Subcutaneous abdominal adipose tissue (tissue), 5 donors: Measurements from ENCODE around the gene PIGM.

Experiments
- H3K27ac ChIP-seq: one replicate; pipeline ENCODE4 v1.7.0; 2013; ENCODE audit warnings: low read depth, mild to moderate bottlenecking, inconsistent platforms, low read length, moderate library complexity
- H3K27me3 ChIP-seq, 5 donors: one replicate each; pipeline ENCODE4 v1.7.0; 2013; ENCODE audit warnings: low read length in 5 of 5, inconsistent platforms in 1 of 5; ENCODE audit not compliant: control insufficient read depth in 5 of 5, insufficient read depth in 4 of 5
- H3K36me3 ChIP-seq, 5 donors: one replicate each; pipeline ENCODE4 v1.7.0; 2013; ENCODE audit warnings: low read length in 5 of 5; ENCODE audit not compliant: control insufficient read depth in 5 of 5, insufficient read depth in 5 of 5
- H3K4me1 ChIP-seq, 5 donors: one replicate each; pipeline ENCODE4 v1.7.0; 2013; ENCODE audit warnings: low read length in 5 of 5, mild to moderate bottlenecking in 3 of 5, moderate library complexity in 1 of 5; ENCODE audit not compliant: control insufficient read depth in 5 of 5, insufficient read depth in 5 of 5
- H3K4me3 ChIP-seq, 5 donors: one replicate each; pipeline ENCODE4 v1.7.0; 2013; ENCODE audit warnings: low read length in 5 of 5, low read depth in 1 of 5
- H3K9ac ChIP-seq, 5 donors: one replicate each; pipeline ENCODE4 v1.7.0; 2013; ENCODE audit warnings: low read length in 5 of 5, mild to moderate bottlenecking in 4 of 5, moderate library complexity in 3 of 5
- H3K9me3 ChIP-seq, 5 donors: one replicate each; pipeline ENCODE4 v1.7.0; 2013; ENCODE audit warnings: low read length in 5 of 5; ENCODE audit not compliant: control insufficient read depth in 5 of 5
- donor health status: healthy.
- donor health status: healthy.
- donor health status: healthy.
- donor health status: healthy.
- donor health status: healthy.

The PIGM gene

DNA sequence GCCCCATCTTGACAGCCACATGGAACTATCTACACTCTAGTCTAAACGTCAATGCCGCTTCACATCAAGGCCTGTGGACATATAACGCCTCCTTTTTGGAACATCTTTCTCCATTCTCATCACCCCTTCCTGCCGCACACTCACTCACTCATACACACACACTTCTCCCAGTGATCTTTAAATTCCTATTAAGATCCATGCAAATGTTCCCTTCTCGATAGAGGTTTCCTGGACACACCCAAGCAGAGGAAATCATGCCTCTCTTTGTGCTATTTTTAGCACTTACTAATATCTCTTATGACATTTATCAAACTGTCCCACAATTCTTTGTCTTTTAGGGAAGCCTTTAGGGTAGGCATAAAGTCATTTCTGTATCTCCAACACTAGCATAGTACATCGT is 49.5 kb downstream of the PIGM start:
- no peak overlapping the region for H3K27ac ChIP-seq
- H3K9ac ChIP-seq, result no peak overlapping the region
- H3K9me3 ChIP-seq, result no peaks in the 10 kb centered on the region
- peaks cover 0 to 6% (median 4%) of the 10 kb centered on the region in 5 donors for H3K27me3 ChIP-seq
- H3K36me3 ChIP-seq, result no peaks in the 10 kb centered on the region
- H3K4me3 ChIP-seq, result no peak overlapping the region
- H3K4me1 ChIP-seq, result no peaks in the 10 kb centered on the region

- H3K27me3 ChIP-seq, result peaks cover 0 to 6% (median 4%) of the 10 kb centered on the region in 5 donors
- H3K9ac ChIP-seq, result no peak overlapping the region
- no peak overlapping the region for H3K4me3 ChIP-seq
- H3K36me3 ChIP-seq, result no peaks in the 10 kb centered on the region
- H3K4me1 ChIP-seq, result no peaks in the 10 kb centered on the region
- no peaks in the 10 kb centered on the region for H3K9me3 ChIP-seq
- no peak overlapping the region for H3K27ac ChIP-seq
Measured at GRCh38 chr1:159981351-159982055, 50.3 kb downstream of the PIGM start.

GRCh38 chr1:159980786-159981185 is 51.0 kb downstream of the PIGM start:
- Histone ChIP-seq H3K27ac (no peak overlapping the region), H3K4me3 (no peak overlapping the region), H3K27me3 (peaks cover 0 to 6% (median 4%) of the 10 kb centered on the region in 5 donors), H3K36me3 (no peaks in the 10 kb centered on the region), H3K4me1 (no peaks in the 10 kb centered on the region), H3K9me3 (no peaks in the 10 kb centered on the region), H3K9ac (no peak overlapping the region)

DNA sequence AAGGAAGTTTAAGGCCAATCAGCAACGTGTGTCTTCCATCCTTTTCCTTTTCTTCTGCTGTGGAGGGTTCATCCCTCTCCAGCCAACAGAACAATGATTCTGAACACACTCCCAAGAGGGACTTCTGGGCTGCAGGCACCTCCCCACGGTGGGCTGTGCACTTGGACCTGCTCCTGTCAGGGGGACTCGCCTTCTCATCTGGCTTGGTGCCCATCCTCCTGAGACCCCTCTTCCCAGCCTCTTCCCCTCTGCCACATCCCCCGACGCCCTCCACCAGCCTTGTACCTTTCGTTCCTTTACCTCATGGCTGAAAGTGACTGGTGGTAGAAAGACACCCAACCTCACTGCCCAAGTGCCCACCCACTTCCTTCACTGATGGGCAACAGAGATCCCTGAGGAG is 51.7 kb downstream of the PIGM start:
- Histone ChIP-seq H3K27ac (no peak overlapping the region), H3K27me3 (peaks cover 0 to 6% (median 4%) of the 10 kb centered on the region in 5 donors), H3K4me1 (no peaks in the 10 kb centered on the region), H3K36me3 (no peaks in the 10 kb centered on the region), H3K4me3 (no peak overlapping the region), H3K9me3 (no peaks in the 10 kb centered on the region), H3K9ac (no peak overlapping the region)

DNA sequence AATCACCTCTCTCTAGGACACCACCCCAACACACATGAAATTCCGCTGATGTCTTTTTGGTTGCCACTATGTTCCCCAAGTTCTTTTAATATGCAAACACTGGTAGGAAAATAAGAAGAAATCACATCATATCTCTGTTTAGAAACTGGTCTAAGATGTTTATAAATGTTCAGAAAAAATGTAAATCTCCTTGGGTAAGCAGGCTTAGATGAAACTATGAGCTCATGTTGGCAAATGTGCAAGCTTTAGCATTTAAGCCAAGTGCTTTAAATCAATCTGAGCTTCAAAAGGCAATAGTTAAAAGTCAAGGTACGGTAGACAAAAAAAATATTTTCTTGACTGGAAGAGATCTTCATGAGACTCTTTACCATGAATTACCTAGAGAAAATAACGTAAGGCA is 52.5 kb downstream of the PIGM start:
- H3K27ac ChIP-seq, result no peak overlapping the region

GRCh38 chr1:159978107-159978398 is 53.7 kb downstream of the PIGM start:
- Histone ChIP-seq H3K9me3 (no peaks in the 10 kb centered on the region), H3K27ac (no peak overlapping the region), H3K36me3 (no peaks in the 10 kb centered on the region), H3K9ac (no peak overlapping the region), H3K4me1 (no peaks in the 10 kb centered on the region), H3K4me3 (no peak overlapping the region), H3K27me3 (peaks cover 0 to 6% (median 4%) of the 10 kb centered on the region in 5 donors)

More for the DNA sequence above, 52.5 kb downstream of the PIGM start:
- H3K4me3 ChIP-seq, result no peak overlapping the region
- H3K4me1 ChIP-seq, result no peaks in the 10 kb centered on the region
- no peaks in the 10 kb centered on the region for H3K36me3 ChIP-seq
- no peaks in the 10 kb centered on the region for H3K9me3 ChIP-seq
- peaks cover 0 to 6% (median 4%) of the 10 kb centered on the region in 5 donors for H3K27me3 ChIP-seq
- H3K9ac ChIP-seq, result no peak overlapping the region

DNA sequence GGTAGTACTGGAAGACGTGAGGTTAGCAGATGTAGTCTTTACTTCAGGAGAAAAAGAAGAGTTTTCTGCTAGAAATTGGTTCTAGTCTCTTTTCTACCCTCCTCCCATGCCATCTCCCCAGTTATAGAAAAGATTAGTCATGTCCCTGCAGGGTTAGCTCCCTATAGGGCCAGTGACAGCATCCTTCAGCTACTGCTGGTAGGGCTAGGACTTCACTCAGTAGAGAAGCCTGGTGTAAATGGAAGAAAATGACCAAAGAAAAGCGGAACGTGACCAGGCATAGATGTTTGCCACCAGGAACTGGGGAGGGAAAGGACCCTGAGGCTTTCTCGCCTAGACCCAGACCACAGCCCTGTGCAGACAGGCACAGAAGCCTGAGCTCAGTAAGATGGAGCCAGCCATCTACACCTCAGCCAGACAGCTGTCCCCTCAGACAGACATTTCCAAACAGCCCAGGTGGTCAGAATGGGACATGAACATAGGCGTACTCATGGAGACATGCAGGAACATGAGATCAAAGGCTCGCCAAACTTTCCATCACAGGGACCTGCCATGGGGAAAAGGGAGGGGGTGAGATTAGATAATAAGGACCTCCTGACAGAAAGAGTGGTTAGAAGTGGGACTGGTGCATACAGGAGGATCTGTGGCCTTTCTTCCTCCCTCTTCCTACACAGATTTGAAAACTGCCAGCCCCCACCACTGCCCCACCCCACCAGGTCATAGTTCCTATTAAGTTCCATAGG is 54.3 kb downstream of the PIGM start:
- Histone ChIP-seq H3K36me3 (no peaks in the 10 kb centered on the region), H3K27ac (no peak overlapping the region), H3K9me3 (no peaks in the 10 kb centered on the region), H3K4me1 (no peaks in the 10 kb centered on the region), H3K9ac (no peak overlapping the region), H3K4me3 (no peak overlapping the region), H3K27me3 (peaks cover 0 to 6% (median 4%) of the 10 kb centered on the region in 5 donors)
